Activated CD8-positive, alpha-beta memory T cell treated with anti-CD3 and anti-CD28 coated beads for 1 hour (primary cell): Measurements from ENCODE around the gene CREB3L4.
"Not testable (repeated sequence)": the region's sequence is repeated elsewhere in the genome, so short reads cannot be mapped to it uniquely, and the experiment has no call there.

Experiments used
- DNase-seq, 2 donors: peaks; one replicate each; pipeline ENCODE4 v3.0.0-alpha.2; 2020; ENCODE audit warnings: low read depth in 1 of 2; ENCODE audit errors: extremely low read depth in 1 of 2

The CREB3L4 gene

GRCh38 chr1:153958111-153958960, 9.4 kb upstream of the CREB3L4 start, which contains the start of gene CRTC2:
CRTC2 (minus strand) TSS chr1:153958612; CDS start chr1:153958497, 115 bp downstream.
- peak; percentile 90 to 96 for DNase-seq

DNA sequence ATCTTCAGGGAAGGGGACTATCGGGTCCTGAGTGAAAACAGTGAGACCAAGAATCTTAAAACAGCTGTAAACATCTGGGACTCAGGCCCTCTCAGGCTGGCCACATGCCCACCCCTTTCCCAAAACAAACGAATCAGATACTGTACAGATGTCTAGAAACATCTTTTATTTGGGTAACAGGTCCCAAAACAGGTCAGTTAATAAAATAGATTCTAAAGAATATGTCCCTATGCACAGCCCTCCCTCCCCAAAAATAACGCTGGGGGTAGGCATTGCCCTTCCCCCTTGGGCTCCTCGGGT, 8.8 kb upstream of the CREB3L4 start:
- no peak for DNase-seq

GRCh38 chr1:153959454-153959853, 8.2 kb upstream of the CREB3L4 start:
- no peak for DNase-seq

- no peak for DNase-seq
Measured at GRCh38 chr1:153960206-153960605, 7.5 kb upstream of the CREB3L4 start.

GRCh38 chr1:153961421-153961820, 6.3 kb upstream of the CREB3L4 start:
- DNase-seq: no peak

GRCh38 chr1:153962088-153963029, 5.3 kb upstream of the CREB3L4 start:
- no peak for DNase-seq

DNA sequence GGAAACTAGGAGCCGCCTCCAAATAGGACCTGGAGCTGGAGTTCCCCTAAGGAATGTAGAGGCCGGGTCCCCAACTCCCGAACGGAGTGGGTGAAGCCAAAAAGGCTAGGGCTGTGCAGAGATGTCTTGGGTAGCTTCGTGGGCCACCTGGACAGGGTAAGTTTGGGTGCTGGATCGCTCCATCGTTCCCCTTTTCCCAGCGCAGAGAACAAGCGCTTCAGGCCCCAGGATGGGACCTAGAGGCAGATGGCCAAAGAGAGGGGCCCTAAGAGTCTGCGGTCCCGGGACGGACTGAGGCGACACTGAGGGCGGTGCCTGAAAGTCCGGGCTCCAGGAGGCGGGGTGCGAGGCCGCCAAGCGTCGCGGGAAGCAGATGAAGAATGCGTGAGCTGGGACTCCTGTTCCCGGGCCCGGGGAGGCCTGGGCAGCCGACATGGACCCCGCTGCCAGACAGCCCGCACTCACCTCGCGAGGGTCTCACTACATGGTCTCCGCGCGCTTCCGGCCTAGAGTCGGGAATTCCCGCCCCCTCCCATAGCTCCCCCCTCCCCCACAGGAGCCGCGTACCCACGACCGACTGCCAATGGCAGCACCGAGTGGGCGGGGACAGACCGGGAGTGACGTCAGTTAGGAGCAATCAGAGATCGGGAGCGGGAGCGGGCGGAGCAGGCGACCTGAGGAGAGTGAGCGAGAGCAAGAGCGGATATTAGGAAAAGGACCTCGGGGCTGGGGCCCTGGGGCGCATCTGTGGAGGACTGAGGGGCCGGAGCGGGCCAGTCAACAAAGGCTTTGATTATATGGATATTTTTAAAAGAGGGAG, 4.5 kb upstream of the CREB3L4 start, which contains the start of gene SLC39A1:
TSS of gene SLC39A1 (minus strand) at position 508 of the 820 bp plus-strand sequence. CDS start 822 bp downstream, outside the sequence.
- DNase-seq: peak; percentile 82 to 89

- no peak for DNase-seq
Measured at GRCh38 chr1:153963850-153964331, 3.8 kb upstream of the CREB3L4 start.

- no peak for DNase-seq
Measured at GRCh38 chr1:153968000-153968363, 280 bp downstream of the CREB3L4 start.

DNA sequence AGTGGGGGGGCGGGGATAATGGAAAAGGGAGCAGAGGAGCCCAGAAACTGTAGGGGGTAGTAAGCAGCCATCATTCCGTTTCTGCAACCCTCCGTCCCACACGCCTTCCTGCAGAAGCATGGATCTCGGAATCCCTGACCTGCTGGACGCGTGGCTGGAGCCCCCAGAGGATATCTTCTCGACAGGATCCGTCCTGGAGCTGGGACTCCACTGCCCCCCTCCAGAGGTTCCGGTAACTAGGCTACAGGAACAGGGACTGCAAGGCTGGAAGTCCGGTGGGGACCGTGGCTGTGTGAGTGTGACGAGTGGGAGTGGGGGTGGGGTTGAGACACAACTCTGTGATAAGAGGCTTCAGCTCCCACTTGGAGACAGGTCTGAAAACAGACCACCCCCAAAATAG, 706 bp downstream of the CREB3L4 start:
- no peak for DNase-seq

- DNase-seq: no peak
Measured at GRCh38 chr1:153968972-153969371, 1.3 kb downstream of the CREB3L4 start.

- no peak for DNase-seq
Measured at GRCh38 chr1:153970346-153970745, 2.6 kb downstream of the CREB3L4 start.

- DNase-seq: no peak
Measured at GRCh38 chr1:153973071-153973470, 5.4 kb downstream of the CREB3L4 start.

DNA sequence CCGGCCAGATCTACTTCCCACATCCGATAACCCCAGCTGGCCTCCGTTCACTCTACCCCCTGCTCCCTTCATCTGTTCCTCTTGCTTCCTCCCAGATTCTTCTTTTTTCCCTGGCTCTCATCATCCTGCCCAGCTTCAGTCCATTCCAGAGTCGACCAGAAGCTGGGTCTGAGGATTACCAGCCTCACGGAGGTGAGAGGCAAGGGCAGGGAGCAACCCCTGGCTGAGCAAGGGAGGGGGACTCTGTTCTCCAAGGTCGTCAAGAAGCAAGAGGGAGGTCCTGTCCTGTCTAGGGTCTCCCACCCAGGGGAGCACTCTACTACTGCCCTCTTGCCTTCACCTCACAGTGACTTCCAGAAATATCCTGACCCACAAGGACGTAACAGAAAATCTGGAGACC, 5.8 kb downstream of the CREB3L4 start:
- DNase-seq: no peak

DNA sequence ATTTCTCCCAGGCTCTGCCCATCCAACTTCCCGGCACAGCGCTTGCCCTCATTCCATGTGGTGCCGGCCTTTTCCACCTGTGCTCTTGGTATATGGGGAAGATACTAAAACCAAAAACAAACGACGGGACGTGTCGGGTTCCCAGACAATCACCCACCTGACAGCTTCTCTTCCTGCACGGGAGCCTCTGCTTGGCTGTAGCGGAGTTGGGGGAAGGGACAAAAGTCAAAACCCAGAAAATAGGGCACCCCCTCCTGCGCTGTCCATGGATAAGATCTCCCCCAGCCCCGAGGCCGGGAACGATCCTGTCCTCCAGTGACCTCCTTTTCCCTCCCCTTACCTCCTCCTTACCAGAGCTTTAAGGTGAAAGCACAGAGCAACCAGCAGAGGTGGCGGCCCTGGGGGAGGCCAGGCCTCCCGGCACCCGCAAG, 9.1 kb downstream of the CREB3L4 start:
- DNase-seq: no peak

GRCh38 chr1:153977250-153978240, 9.8 kb downstream of the CREB3L4 start, which contains the start of gene JTB:
JTB (minus strand) TSS chr1:153977674; CDS start chr1:153977252, 422 bp downstream.
- peak; percentile 59 to 73 for DNase-seq

GRCh38 chr1:153978274-153978909, 10.7 kb downstream of the CREB3L4 start:
- no peak for DNase-seq

GRCh38 chr1:153979091-153979490, 11.4 kb downstream of the CREB3L4 start:
- not testable (repeated sequence) for DNase-seq

DNA sequence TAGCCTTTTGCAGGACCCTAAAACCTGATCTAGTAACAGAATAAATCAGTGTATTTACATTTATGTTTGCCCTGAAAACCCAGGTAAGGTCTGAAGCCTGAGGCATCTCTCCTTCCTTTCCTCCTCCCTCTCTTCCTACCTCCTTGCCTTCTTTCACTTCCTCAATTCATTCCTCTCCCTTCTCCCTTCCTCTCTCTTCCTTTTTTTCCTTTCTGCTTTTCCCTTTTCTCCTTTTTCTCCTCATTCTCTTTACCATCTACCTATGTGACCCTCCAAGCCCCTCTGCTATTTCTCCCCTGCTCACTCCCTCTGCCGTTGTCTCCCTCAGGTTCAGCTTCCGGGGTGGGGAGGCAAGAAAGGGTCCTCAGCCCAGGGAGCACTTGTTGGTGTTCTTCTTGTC, 14.0 kb downstream of the CREB3L4 start:
- DNase-seq: not testable (repeated sequence)
